Endodermal cell (in vitro differentiated cells): ENCODE measurements around the gene BBS12. TPM values are rescaled to one million over a fixed set of nuclear protein-coding genes. Genes with fewer than 3 reads are reported as not detected.

ENCODE experiments used
- DNase-seq: peaks from one replicate; pipeline ENCODE4 v3.0.0-alpha.2; 2017
- H3K27ac ChIP-seq: 2 replicates; pipeline ENCODE4 v1.5.1; 2013; ENCODE audit warnings: mild to moderate bottlenecking, low read depth, low read length, moderate library complexity
- H3K27me3 ChIP-seq: 2 replicates; pipeline ENCODE4 v1.6.1; 2013; ENCODE audit warnings: mild to moderate bottlenecking, low read length, moderate library complexity; ENCODE audit not compliant: insufficient read depth, control insufficient read depth, poor library complexity, severe bottlenecking
- H3K36me3 ChIP-seq: 2 replicates; pipeline ENCODE4 v1.7.0; 2013; ENCODE audit warnings: mild to moderate bottlenecking, low read length, moderate library complexity; ENCODE audit not compliant: control insufficient read depth, insufficient read depth
- H3K4me1 ChIP-seq: one replicate; pipeline ENCODE4 v1.7.0; 2013; ENCODE audit warnings: low read length; ENCODE audit not compliant: control insufficient read depth, insufficient read depth
- H3K4me3 ChIP-seq: 2 replicates; pipeline ENCODE4 v1.5.1; 2013; ENCODE audit warnings: mild to moderate bottlenecking, low read length, moderate library complexity
- H3K9ac ChIP-seq: 2 replicates; pipeline ENCODE4 v1.6.1; 2013; ENCODE audit warnings: mild to moderate bottlenecking, low read length, moderate library complexity; ENCODE audit not compliant: poor library complexity, severe bottlenecking; ENCODE audit errors: extremely low read depth
- H3K9me3 ChIP-seq: 2 replicates; pipeline ENCODE4 v1.6.1; 2013; ENCODE audit warnings: mild to moderate bottlenecking, low read length, moderate library complexity; ENCODE audit not compliant: control insufficient read depth
- H3K27ac Mint-ChIP-seq: 2 replicates; pipeline ENCODE4 v1.8.0; 2020; ENCODE audit warnings: mixed read lengths
- H3K27me3 Mint-ChIP-seq: 2 replicates; pipeline ENCODE4 v1.8.0; 2021; ENCODE audit warnings: mild to moderate bottlenecking, mixed read lengths; ENCODE audit not compliant: insufficient read depth
- H3K36me3 Mint-ChIP-seq: 2 replicates; pipeline ENCODE4 v1.8.0; 2020; ENCODE audit warnings: low read depth, mixed read lengths
- H3K4me1 Mint-ChIP-seq: 2 replicates; pipeline ENCODE4 v1.8.0; 2020; ENCODE audit warnings: mixed read lengths
- H3K4me3 Mint-ChIP-seq: 2 replicates; pipeline ENCODE4 v1.8.0; 2020; ENCODE audit warnings: mild to moderate bottlenecking, moderate library complexity, mixed read lengths
- H3K9me3 Mint-ChIP-seq: 2 replicates; pipeline ENCODE4 v1.8.0; 2020; ENCODE audit warnings: mild to moderate bottlenecking, mixed read lengths
- CTCF ChIP-seq: fragments of 200-600 bp; sonication (generic); conservative IDR thresholded peaks from 2 replicates; pipeline ENCODE4 v1.5.0; 2021; ENCODE audit warnings: antibody characterized with exemption, mild to moderate bottlenecking
- WGBS, 2 experiments: methylation state at CpG; one replicate each; pipeline versions ENCODE4 v1.1.5 to v1.1.7; 2013; ENCODE audit warnings: missing lambda C conversion rate in 2 of 2, mixed read lengths in 1 of 2; ENCODE audit not compliant: insufficient coverage in 1 of 2, insufficient read length in 1 of 2; 5-methylcytosine and 5-hydroxymethylcytosine counted together
- total RNA-seq, 2 donors: library from RNA; stranded (reverse); fragmentation: NEBNext Ultra II Directional in 1 of 2; extraction: Animal tissue kit (Norgen Biotek cat#: 25700) in 1 of 2; gene quantifications; 2 replicates in 1 of 2; 3 replicates in 1 of 2; pipeline ENCODE4 v1.2.1, GENCODE V29; 2021

The BBS12 gene
- total RNA-seq, 2 donors from 2014 or later, result 4.1 to 4.2 TPM

GRCh38 chr4:122703868-122704267 is 28.6 kb upstream of the BBS12 start:
- H3K27me3 ChIP-seq, result no peaks in the 10 kb centered on the region
- no peaks in the 10 kb centered on the region for H3K9me3 ChIP-seq
- H3K36me3 Mint-ChIP-seq, result no peaks in the 10 kb centered on the region
- H3K36me3 ChIP-seq, result no peaks in the 10 kb centered on the region
- TF ChIP-seq CTCF, result no peak
- no peaks in the 10 kb centered on the region for H3K4me1 ChIP-seq
- peak; percentile 59 for DNase-seq
- 67 to 81% methylated on average over 3 of the region's 3 CpGs for WGBS, 2 experiments
- H3K27ac Mint-ChIP-seq, result no peak overlapping the region
- no peak overlapping the region for H3K4me3 ChIP-seq
- no peaks in the 10 kb centered on the region for H3K9me3 Mint-ChIP-seq
- H3K4me3 Mint-ChIP-seq, result no peak overlapping the region
- peaks cover 5% of the 10 kb centered on the region for H3K4me1 Mint-ChIP-seq
- H3K9ac ChIP-seq, result no peak overlapping the region
- no peaks in the 10 kb centered on the region for H3K27me3 Mint-ChIP-seq
- H3K27ac ChIP-seq, result no peak overlapping the region

DNA sequence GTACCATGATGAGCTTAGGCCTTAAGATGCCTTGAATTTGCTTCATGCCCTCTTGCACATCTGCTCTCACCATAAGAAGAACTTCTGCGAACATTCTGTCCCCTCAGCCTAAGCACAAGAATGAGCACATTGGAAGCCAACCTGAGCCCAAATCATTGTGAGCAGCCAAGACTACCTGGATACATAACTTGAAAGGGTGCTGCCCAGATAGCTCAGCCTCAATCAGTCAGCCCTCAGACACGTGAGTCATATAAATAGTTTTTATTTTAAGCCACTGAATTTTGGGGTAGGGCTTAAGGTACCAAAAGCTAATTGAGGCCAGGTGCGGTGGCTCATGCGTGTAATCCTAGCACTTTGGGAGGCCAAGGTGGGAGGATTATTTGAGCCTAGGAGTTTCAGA is 27.5 kb upstream of the BBS12 start:
- no peaks in the 10 kb centered on the region for H3K27me3 Mint-ChIP-seq
- Histone ChIP-seq H3K9me3 (no peaks in the 10 kb centered on the region), H3K27me3 (no peaks in the 10 kb centered on the region), H3K36me3 (no peaks in the 10 kb centered on the region), H3K27ac (no peak overlapping the region), H3K4me1 (no peaks in the 10 kb centered on the region), H3K4me3 (no peak overlapping the region), H3K9ac (no peak overlapping the region)
- H3K27ac Mint-ChIP-seq, result no peak overlapping the region
- no peaks in the 10 kb centered on the region for H3K36me3 Mint-ChIP-seq
- TF ChIP-seq CTCF, result no peak
- H3K9me3 Mint-ChIP-seq, result no peaks in the 10 kb centered on the region
- H3K4me3 Mint-ChIP-seq, result no peak overlapping the region
- H3K4me1 Mint-ChIP-seq, result peaks cover 5% of the 10 kb centered on the region
- DNase-seq, result no peak
- whole genome bisulfite sequencing, 2 experiments, result 95 to 100% methylated on average over 1 to 4 of the region's 4 CpGs

DNA sequence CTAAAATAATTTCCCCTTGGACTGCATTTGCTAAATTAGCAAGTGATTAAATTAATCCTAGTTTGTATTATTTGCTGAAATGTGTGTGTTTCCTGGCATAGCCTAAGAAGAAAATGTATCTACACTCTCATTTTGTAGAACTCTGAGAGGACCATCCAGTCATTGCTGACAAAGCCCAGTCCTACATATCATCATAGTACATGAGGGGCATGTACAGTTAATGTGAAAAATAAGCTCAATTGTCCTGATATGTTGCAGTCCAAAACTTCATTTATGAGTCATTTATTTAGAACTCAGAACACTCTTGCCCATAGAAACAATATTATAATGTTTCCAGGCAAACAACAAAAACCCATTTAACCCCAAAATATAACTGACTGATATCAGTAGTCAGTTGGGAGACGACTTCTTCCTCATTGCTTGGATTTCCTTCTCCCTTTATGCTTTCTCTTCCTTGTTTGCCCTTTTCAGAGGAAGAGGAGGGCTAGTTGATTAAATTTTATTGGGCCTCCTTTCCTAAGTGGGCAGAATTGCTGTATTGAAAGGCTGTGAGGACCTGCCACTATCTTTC is 26.9 kb upstream of the BBS12 start:
- no peak overlapping the region for H3K4me3 ChIP-seq
- Mint-ChIP-seq H3K27me3 (no peaks in the 10 kb centered on the region), H3K36me3 (no peaks in the 10 kb centered on the region), H3K27ac (no peak overlapping the region), H3K4me1 (peaks cover 5% of the 10 kb centered on the region), H3K4me3 (no peak overlapping the region), H3K9me3 (no peaks in the 10 kb centered on the region)
- no peaks in the 10 kb centered on the region for H3K27me3 ChIP-seq
- no peak for DNase-seq
- no peaks in the 10 kb centered on the region for H3K36me3 ChIP-seq
- no peak overlapping the region for H3K9ac ChIP-seq
- TF ChIP-seq CTCF, result no peak
- no peak overlapping the region for H3K27ac ChIP-seq
- WGBS, 2 experiments, result 100% methylated on average over 1 of the region's 1 CpG; no CpG with 5 or more reads in 1 of the 2 experiments
- H3K9me3 ChIP-seq, result no peaks in the 10 kb centered on the region
- no peaks in the 10 kb centered on the region for H3K4me1 ChIP-seq
